Activated naive CD4-positive, alpha-beta T cell treated with anti-CD3 and anti-CD28 coated beads, Interleukin-2, amount 50 U/mL, for 72 hours (primary cell): ENCODE results near the gene FHIT. TPM values are rescaled to one million over a fixed set of nuclear protein-coding genes. Genes with fewer than 3 reads are reported as not detected.

Experiments used
- ATAC-seq, 2 donors: fragments of 150-1000 bp; cut with Tn5 transposase; 2 replicates each; pipeline ENCODE4 v1.10.0; 2021; ENCODE audit warnings: mild to moderate bottlenecking in 2 of 2, moderate library complexity in 2 of 2
- DNase-seq, 2 donors: peaks; one replicate each; pipeline ENCODE4 v3.0.0; 2021 to 2022; ENCODE audit warnings: low spot score in 2 of 2
- H3K27ac Mint-ChIP-seq, 2 donors: one replicate each; pipeline ENCODE4 v1.8.0; 2022; ENCODE audit warnings: mild to moderate bottlenecking in 2 of 2, mixed read lengths in 2 of 2
- H3K36me3 Mint-ChIP-seq, 2 donors: one replicate each; pipeline ENCODE4 v1.8.0; 2022; ENCODE audit warnings: mixed read lengths in 2 of 2
- H3K9me3 Mint-ChIP-seq, 2 donors: one replicate each; pipeline ENCODE4 v1.8.0; 2022; ENCODE audit warnings: mixed read lengths in 2 of 2
- total RNA-seq, 2 donors: library from RNA; stranded (reverse); gene quantifications; one replicate each; pipeline ENCODE4 v1.2.3, GENCODE V29; 2022

Gene FHIT
- total RNA-seq, 2 donors from 2014 or later: 21.3 to 37.0 TPM

DNA sequence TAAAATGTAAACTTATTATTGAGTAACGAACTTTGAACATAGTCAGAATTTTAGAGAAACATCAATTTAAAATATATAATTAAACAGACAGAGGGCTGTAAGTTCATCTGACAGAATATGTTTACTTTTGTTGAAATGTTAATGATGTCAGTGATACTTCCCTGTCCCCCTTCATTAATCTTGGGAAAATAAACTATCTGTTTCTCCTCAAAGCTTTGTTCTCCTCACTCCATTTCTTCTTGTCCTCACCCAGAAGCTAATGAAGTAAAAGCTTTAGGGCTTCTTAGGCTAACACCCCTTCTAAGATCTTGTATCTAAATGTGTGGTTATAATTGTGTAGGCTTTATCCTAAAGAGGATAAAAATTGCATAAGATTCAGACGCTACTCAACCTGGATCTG is 1031.8 kb downstream of the FHIT start:
- ATAC-seq (no peak), DNase-seq (no peak)
- Mint-ChIP-seq H3K27ac (no peak overlapping the region), H3K36me3 (no peaks in the 10 kb centered on the region), H3K9me3 (peaks cover 4 to 5% of the 10 kb centered on the region in 2 donors)

DNA sequence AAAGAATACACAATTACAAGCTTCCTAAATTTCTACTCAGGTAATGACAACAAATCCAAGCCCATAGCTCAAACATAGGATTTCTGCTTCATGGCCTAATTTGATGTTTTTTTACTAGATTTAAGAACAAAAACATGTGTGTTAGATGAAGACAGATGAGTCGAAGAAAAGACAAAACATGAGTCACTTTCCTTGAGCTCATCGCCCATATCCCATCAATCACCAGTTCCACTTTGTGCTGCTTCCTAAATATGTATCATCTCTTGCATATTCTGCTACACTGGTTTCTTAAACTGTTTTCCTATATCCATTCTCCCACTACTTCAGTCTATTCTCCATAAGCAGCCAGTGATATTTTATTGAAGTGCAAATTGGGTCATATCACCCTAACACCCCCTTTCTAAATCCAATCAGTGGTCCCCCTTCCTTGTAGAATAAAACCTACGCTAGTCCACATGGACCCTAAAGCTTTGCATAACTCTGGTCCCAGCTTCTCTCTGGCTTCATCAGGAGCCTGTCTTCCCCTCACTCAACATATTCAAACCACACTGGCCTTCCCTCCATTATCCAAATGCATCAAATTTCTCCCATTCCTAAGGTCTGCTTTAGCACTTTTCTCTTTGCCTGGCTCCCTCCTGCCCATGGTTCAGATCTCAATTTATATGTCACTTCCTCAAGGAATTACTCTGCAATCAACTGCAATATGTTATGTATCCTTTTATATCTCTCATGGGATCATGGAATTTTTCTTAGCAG is 1033.9 kb downstream of the FHIT start:
- ATAC-seq (no peak), DNase-seq (no peak)
- Mint-ChIP-seq H3K9me3 (peaks cover 4 to 5% of the 10 kb centered on the region in 2 donors), H3K36me3 (no peaks in the 10 kb centered on the region), H3K27ac (no peak overlapping the region)

DNA sequence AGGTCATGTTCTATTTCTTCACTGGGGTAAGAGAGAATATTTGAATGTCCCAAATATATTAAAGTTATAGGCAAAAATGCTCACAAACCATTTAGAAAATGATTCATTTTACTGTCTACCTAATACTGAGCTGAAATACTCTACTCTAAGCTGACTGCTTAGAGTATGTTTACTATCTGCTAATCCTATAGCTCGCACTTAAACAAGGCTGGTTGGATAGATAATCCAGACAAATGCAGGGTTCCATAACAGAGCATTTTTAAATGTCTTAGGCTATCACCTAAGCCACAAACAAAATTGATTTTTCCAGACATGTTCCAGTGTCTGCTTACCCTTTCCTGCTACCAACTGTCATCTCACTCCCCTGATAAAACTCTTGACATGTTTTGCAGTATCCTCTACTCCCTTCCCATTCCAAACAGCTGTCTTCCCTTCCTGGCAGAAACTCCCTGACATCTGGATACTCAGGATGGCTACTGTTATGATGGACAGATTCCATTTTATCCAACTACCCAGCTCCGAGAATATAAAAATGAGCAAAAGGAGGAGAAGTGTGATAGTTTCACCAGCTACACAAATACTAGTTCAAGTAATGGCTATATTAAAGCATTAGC is 1034.7 kb downstream of the FHIT start:
- H3K27ac Mint-ChIP-seq: no peak overlapping the region
- ATAC-seq: no peak
- no peaks in the 10 kb centered on the region for H3K36me3 Mint-ChIP-seq
- DNase-seq: no peak
- peaks cover 4 to 5% of the 10 kb centered on the region in 2 donors for H3K9me3 Mint-ChIP-seq

DNA sequence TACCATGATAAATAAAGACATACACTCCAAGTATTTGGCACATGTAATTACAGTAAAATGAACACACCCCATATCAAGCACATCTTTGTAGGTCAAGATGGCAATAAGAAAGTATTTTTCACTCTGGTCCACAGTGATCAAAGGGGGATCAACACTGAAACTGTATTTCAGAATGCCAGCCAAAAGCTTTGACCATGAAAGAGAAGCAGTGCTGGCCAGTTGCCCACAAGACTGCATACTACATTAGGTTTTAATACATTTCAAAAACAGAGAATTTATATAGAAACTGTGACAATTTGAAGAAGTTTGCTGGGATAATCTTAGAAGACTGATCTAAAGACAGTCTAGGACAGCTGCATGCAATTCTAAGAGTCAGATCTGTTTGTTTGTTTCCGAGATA is 1035.3 kb downstream of the FHIT start:
- no peak overlapping the region for H3K27ac Mint-ChIP-seq
- H3K9me3 Mint-ChIP-seq: peaks cover 4 to 5% of the 10 kb centered on the region in 2 donors
- H3K36me3 Mint-ChIP-seq: no peaks in the 10 kb centered on the region
- ATAC-seq (no peak), DNase-seq (no peak)

DNA sequence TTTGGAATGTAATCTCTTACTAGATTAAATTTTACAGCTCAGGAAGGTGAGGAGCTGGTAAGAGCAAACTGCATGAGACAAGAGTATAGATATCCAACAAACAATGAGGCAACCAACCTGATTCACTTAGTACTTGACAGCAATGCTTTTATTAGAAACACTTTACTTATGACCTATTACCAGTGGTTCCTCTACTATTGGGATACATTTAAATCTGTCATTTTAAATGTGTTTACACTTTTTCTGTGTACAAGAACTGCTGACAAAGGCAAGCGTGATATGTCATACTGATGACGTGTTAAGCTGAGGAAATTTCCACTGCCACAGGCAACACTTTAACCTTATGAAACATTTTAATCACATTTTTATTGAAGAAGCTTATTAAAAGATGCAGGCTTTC is 1043.3 kb downstream of the FHIT start:
- Mint-ChIP-seq H3K36me3 (peaks cover 0 to 5% of the 10 kb centered on the region in 2 donors), H3K9me3 (peaks cover 4 to 6% of the 10 kb centered on the region in 2 donors), H3K27ac (no peak overlapping the region)
- DNase-seq (no peak), ATAC-seq (no peak)

DNA sequence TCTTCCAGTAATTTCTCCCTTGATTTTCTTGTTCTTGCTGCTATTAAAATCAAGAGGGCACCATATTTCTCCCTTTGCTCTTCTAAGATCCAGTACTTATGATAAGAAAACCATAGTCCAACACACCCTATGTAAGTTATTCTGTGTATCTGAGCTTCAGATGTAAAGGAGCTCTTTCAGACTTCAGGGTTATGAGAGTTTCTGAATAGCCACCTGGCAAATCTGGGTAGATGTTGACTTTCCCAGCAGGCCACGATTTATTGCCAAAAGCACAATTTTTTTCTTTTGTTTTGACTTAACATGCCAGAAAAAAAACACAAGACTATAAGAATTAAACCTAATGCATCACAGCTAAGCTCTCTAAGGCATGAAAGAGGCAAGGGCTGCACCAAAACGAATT is 1045.0 kb downstream of the FHIT start:
- no peak for DNase-seq
- ATAC-seq: no peak
- H3K27ac Mint-ChIP-seq: no peak overlapping the region
- peaks cover 4 to 6% of the 10 kb centered on the region in 2 donors for H3K9me3 Mint-ChIP-seq
- H3K36me3 Mint-ChIP-seq: peaks cover 0 to 6% of the 10 kb centered on the region in 2 donors

DNA sequence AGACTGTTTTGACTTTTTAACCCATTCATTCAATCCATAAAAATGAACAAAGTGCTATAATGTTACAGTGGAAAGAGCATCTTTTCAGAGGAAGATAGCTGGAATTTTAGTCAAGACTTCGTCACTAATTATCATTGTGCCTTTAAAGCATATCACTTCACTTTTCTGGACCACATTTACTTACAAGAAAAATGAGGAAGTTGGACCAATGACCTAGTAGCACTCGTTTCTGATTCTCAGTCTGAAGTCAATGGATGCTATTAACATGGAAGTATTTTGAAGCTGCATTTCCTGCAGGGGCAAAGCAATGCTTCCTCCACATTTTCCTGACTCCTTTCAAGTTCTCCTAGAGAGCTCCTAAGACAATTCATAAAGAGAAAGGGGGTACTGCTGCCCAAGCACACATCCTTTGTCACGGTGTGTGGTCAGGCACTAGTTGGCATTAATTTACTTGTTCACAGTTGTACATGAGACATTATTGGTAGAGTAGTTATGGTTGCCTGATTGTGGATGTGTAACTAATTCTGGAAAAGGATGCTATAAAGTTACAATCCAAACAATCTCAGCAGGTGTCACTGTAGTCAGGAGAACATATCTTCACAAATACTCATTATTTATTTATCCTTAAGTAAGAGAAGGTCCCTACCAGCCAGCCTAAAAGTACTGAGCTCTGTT is 1049.1 kb downstream of the FHIT start:
- no peak for ATAC-seq
- Mint-ChIP-seq H3K27ac (no peak overlapping the region), H3K9me3 (no peaks in the 10 kb centered on the region), H3K36me3 (peaks cover 0 to 6% of the 10 kb centered on the region in 2 donors)
- no peak for DNase-seq

DNA sequence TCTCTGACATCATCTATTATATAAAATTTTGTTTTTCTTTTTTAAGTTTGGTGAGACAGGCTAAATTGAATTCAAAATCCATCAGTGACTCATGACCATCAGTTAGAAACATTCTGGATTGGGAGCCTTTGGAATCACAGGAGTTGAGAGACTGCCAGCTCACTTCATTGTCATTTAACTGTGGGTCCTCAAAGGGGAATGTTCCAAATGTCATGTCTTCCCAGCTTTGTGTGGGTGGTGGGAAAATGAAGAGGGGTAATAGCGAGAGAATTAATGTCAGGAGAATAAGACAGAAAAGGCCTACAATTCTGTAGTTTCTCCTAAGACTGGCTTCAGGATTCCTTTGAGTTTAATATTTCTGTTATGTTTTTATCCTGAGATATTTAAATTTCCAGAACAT is 1051.9 kb downstream of the FHIT start:
- ATAC-seq (no peak), DNase-seq (no peak)
- Mint-ChIP-seq H3K36me3 (peaks cover 5 to 12% of the 10 kb centered on the region in 2 donors), H3K27ac (no peak overlapping the region), H3K9me3 (peaks cover 0 to 5% of the 10 kb centered on the region in 2 donors)

DNA sequence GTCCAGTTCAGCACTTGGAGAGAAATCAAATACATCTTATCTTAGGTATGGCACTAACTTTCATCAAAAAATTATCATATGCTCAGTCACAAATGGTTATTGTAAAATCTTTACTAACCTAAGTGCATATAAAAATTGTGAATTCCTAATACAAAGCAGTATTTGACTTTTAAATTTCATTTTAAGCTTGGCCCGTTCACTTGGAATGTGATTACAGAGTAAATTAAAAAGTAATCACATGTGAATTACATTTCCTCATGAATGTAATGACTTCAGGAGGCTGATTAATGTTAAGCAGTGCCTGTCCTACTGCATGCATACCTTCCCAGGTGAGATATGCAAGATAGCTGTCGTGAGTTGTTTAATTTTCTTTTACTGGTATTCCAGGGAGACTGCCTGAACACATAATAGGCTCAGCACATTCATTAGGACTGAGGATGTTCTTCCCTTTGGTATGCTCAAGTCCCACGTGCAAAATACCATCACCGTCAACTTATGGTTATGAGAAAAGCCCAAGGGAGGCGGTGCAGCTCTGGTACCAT is 1053.0 kb downstream of the FHIT start:
- Mint-ChIP-seq H3K27ac (no peak overlapping the region), H3K36me3 (peaks cover 14 to 16% of the 10 kb centered on the region in 2 donors), H3K9me3 (peaks cover 5 to 6% of the 10 kb centered on the region in 2 donors)
- DNase-seq: no peak
- ATAC-seq: no peak

DNA sequence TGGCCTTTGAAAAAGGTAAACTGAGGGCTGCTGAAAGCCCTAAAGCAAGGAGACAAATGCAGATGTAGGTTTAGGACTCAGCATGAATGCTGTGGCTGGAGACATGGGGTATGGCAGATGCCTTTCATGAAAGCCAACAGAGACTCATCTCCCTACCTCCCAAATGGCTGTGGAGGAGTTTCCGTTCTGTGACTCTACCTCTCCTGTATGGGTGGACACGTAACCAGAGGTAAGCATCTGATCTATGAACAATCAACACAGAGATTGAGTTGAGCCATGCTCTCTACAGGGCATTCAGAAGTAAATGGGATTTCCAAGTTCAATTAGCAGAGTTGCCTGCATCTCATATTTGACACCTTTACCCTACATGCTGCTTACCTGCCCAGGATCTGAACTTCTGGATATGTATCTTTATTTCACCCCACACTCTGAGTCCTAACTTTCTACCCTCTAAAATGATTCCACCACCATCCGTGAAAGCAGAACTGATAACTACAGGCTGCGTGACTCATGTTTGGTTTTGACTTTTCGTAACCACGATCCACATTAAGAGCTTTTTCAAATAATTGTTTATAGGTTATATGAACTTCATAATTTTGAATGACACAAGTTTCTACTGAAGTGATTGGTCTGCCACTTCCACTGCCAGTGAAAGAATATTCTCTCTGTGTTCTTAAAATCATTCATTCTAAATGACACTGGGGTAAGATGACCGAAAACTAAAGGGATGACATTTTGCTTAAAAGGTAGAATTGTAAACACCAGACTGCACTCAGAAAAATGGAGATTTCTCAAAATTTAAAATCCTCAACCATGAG is 1058.7 kb downstream of the FHIT start:
- peaks cover 7 to 28% of the 10 kb centered on the region in 2 donors for H3K36me3 Mint-ChIP-seq
- peak in 1 of 2 donors; percentile 23 for DNase-seq
- H3K27ac Mint-ChIP-seq: peak overlapping the region; percentile 62 to 93
- peaks cover 5 to 6% of the 10 kb centered on the region in 2 donors for H3K9me3 Mint-ChIP-seq
- peak; percentile 89 to 91 for ATAC-seq

DNA sequence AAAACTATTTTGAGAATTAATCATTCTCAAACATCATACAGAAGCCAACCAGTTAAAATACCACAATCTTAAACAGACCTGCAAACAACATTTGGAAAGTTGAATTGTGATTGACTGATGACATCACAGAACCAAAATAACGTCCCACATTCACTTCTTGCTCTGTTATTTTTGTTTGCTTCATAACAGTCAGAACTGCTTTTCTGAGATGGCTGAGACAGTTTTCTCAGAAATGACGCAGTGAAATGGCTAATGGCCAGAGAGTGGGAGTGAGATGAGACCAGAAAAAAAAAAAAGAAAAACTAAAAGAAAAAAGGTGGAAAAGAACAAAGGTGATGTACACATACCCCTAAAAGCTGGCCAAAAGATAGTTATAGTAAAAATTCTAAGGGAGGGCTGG is 1061.2 kb downstream of the FHIT start:
- peak overlapping the region in 1 of 2 donors; percentile 26 for H3K27ac Mint-ChIP-seq
- H3K9me3 Mint-ChIP-seq: peaks cover 5 to 6% of the 10 kb centered on the region in 2 donors
- no peak for DNase-seq
- ATAC-seq: peak in 1 of 2 donors; percentile 30
- H3K36me3 Mint-ChIP-seq: peaks cover 7 to 28% of the 10 kb centered on the region in 2 donors

DNA sequence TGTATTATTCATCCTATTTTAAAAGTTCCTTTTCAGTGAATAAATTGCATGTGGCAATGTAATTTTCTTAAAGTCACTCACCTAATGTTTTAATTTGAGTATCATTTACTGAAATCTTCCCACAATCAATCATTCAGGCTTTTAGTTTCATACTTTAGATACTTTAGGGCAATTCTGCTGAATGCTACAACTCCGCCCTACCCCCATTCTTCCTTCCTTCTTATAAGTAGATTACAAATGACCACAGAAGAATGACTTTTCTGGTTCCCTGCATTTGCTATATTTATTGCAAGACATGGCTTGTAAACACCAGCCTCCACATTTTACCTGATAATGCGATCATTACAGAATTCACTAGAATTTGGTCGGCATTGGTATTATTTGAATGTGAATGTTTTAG is 1061.9 kb downstream of the FHIT start:
- no peak overlapping the region for H3K27ac Mint-ChIP-seq
- peaks cover 1 to 23% of the 10 kb centered on the region in 2 donors for H3K36me3 Mint-ChIP-seq
- no peak for ATAC-seq
- DNase-seq: no peak
- peaks cover under 1 to 5% of the 10 kb centered on the region in 2 donors for H3K9me3 Mint-ChIP-seq

DNA sequence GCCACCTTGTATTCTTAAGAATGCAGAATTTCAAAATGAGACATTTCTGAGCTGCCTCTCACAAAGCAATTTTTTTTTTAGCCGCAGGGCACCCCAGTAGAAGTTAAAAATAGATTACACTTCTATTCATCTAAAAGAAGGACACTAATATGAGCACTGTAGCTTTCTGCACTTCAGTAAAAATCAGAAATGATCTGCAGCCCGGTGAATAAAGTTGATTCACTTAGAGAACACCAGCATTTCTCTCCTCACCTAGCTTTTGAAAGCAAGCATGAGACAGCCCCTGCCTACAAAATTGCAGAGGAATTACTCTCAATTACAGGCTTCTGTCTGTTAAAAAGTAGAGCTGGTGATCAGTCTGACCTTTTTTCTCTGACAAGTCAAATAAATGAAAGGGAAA is 1062.4 kb downstream of the FHIT start:
- ATAC-seq (no peak), DNase-seq (no peak)
- Mint-ChIP-seq H3K27ac (no peak overlapping the region), H3K36me3 (peaks cover 0 to 18% of the 10 kb centered on the region in 2 donors), H3K9me3 (peaks cover 0 to 5% of the 10 kb centered on the region in 2 donors)

DNA sequence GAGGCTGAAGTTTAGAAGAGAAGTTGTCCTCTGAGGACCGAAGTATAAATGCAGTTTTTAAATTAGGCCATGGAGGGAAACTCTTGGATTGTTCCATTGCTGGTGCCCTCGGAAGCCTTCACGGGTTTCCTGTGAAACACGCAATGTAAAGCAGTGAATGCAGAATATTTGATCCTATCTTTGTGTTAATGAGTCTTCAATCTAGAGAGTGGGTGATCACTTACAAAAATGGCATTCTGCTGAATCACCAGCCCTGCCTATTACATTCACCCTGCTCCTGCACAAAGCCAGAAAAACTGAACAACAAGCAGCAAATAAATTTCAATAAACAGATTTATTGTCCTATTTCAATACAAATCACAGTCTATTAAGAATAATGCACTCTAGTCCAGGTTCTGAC is 1063.9 kb downstream of the FHIT start:
- DNase-seq (no peak), ATAC-seq (no peak)
- H3K9me3 Mint-ChIP-seq: no peaks in the 10 kb centered on the region
- H3K36me3 Mint-ChIP-seq: peaks cover 0 to 6% of the 10 kb centered on the region in 2 donors
- no peak overlapping the region for H3K27ac Mint-ChIP-seq

DNA sequence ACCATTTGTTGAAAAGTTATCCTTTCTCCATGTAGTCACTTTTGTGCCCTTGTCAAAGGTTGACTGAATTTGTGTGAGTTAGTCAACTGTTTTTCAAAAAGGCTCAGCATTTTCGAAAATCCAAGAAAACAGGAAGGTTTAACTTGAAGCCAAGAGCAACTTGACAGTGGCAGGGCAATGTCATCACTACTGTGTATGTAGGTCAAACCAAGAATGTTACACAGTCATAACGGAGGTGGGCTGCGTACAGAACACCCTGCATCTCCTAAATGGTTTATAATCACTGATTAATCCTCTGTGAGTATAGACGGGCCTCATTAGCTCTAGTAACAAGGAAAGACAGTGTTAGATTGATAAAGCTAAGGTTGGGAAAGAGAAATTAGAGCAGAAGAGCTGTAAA is 1064.9 kb downstream of the FHIT start:
- no peak for ATAC-seq

DNA sequence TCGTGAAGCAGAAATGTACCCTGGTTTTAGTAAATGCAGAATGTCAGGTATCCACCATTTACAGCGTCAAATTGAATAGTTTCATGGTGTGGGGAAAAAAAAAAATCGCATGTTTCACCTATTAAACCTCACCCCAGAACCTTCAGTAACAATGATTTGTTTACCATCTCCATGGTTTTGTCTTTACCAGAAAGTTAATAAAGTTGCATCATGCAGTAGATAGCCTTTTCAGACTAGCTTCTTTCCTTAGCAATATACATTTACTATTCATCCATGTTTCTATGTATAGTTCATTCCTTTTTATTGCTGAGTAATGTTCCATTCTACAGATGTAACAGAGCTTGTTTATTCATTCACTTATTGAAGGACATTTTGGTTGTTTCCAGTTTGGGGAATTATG is 1066.1 kb downstream of the FHIT start:
- Mint-ChIP-seq H3K36me3 (no peaks in the 10 kb centered on the region), H3K9me3 (no peaks in the 10 kb centered on the region), H3K27ac (no peak overlapping the region)
- DNase-seq (no peak), ATAC-seq (no peak)

More for the DNA sequence above, 1064.9 kb downstream of the FHIT start:
- no peak for DNase-seq
- no peak overlapping the region for H3K27ac Mint-ChIP-seq
- peaks cover 0 to 3% of the 10 kb centered on the region in 2 donors for H3K36me3 Mint-ChIP-seq
- no peaks in the 10 kb centered on the region for H3K9me3 Mint-ChIP-seq
